ENCODE results near the gene COMT.

Gene COMT

GRCh38 chr22:19989725-19990067, 48.1 kb downstream of the COMT start:
- Histone ChIP-seq H3K79me2 (ENCODE audit: insufficient read depth, low read length) (no peaks in the 10 kb centered on the region), H3K4me1 (ENCODE audit: insufficient read depth, low read length) (no peaks in the 10 kb centered on the region), H3K27me3 (ENCODE audit: insufficient read depth, low read length, poor library complexity) (no peaks in the 10 kb centered on the region), H2AFZ (ENCODE audit: low read depth, low read length) (no peak overlapping the region), H3K4me3 (ENCODE audit: low read depth in 1 of 2, low read length in 2 of 2) (no peak overlapping the region), H3K4me2 (ENCODE audit: insufficient read depth, low read length) (no peak overlapping the region), H3K36me3 (ENCODE audit: insufficient read depth, low read length) (no peaks in the 10 kb centered on the region), H3K9ac (ENCODE audit: low read depth, low read length) (no peak overlapping the region), H3K9me3 (ENCODE audit: insufficient read depth, low read length, severe bottlenecking) (no peaks in the 10 kb centered on the region), H3K27ac (ENCODE audit: low read length) (no peak overlapping the region), H4K20me1 (ENCODE audit: insufficient read depth, low read length) (peaks cover 9% of the 10 kb centered on the region; the same call in 1 of the 2 replicates)
- TF ChIP-seq CTCF (IDR thresholded peaks at IDR 0.05; ENCODE audit: borderline replicate concordance, extremely low read depth, low read length, poor library complexity, severe bottlenecking) = no peak
- TF ChIP-seq EZH2 (IDR thresholded peaks at IDR 0.05; ENCODE audit: borderline replicate concordance, low read depth, low read length, severe bottlenecking) = no peak
- no peak for ATAC-seq (ENCODE audit: insufficient read depth, low read depth)
- DNase-seq = no peak

- no peak for ATAC-seq (ENCODE audit: insufficient read depth, low read depth)
- H3K4me3 ChIP-seq (ENCODE audit: low read depth in 1 of 2, low read length in 2 of 2) = no peak overlapping the region
- no peaks in the 10 kb centered on the region for H3K36me3 ChIP-seq (ENCODE audit: insufficient read depth, low read length)
- H3K9me3 ChIP-seq (ENCODE audit: insufficient read depth, low read length, severe bottlenecking) = no peaks in the 10 kb centered on the region
- DNase-seq = no peak
- H3K4me2 ChIP-seq (ENCODE audit: insufficient read depth, low read length) = no peak overlapping the region
- TF ChIP-seq EZH2 (IDR thresholded peaks at IDR 0.05; ENCODE audit: borderline replicate concordance, low read depth, low read length, severe bottlenecking) (no peak), CTCF (IDR thresholded peaks at IDR 0.05; ENCODE audit: borderline replicate concordance, extremely low read depth, low read length, poor library complexity, severe bottlenecking) (no peak)
- no peak overlapping the region for H3K27ac ChIP-seq (ENCODE audit: low read length)
- no peaks in the 10 kb centered on the region for H3K79me2 ChIP-seq (ENCODE audit: insufficient read depth, low read length)
- no peaks in the 10 kb centered on the region for H3K27me3 ChIP-seq (ENCODE audit: insufficient read depth, low read length, poor library complexity)
- 0 out of 2 replicates have a peak, but pooled peaks cover 6% of the 10 kb centered on the region for H4K20me1 ChIP-seq (ENCODE audit: insufficient read depth, low read length)
- H2AFZ ChIP-seq (ENCODE audit: low read depth, low read length) = no peak overlapping the region
- H3K4me1 ChIP-seq (ENCODE audit: insufficient read depth, low read length) = no peaks in the 10 kb centered on the region
- H3K9ac ChIP-seq (ENCODE audit: low read depth, low read length) = no peak overlapping the region
Measured at GRCh38 chr22:19990188-19990587, 48.6 kb downstream of the COMT start.

GRCh38 chr22:19990609-19991394, 49.2 kb downstream of the COMT start:
- TF ChIP-seq EZH2 (IDR thresholded peaks at IDR 0.05; ENCODE audit: borderline replicate concordance, low read depth, low read length, severe bottlenecking) (no peak), CTCF (IDR thresholded peaks at IDR 0.05; ENCODE audit: borderline replicate concordance, extremely low read depth, low read length, poor library complexity, severe bottlenecking) (no peak)
- Histone ChIP-seq H2AFZ (ENCODE audit: low read depth, low read length) (no peak overlapping the region), H3K27me3 (ENCODE audit: insufficient read depth, low read length, poor library complexity) (no peaks in the 10 kb centered on the region), H3K79me2 (ENCODE audit: insufficient read depth, low read length) (no peaks in the 10 kb centered on the region), H3K27ac (ENCODE audit: low read length) (no peak overlapping the region), H3K4me3 (ENCODE audit: low read depth in 1 of 2, low read length in 2 of 2) (no peak overlapping the region), H4K20me1 (ENCODE audit: insufficient read depth, low read length) (0 out of 2 replicates have a peak, but pooled peaks cover 6% of the 10 kb centered on the region), H3K4me1 (ENCODE audit: insufficient read depth, low read length) (no peaks in the 10 kb centered on the region), H3K4me2 (ENCODE audit: insufficient read depth, low read length) (no peak overlapping the region), H3K9me3 (ENCODE audit: insufficient read depth, low read length, severe bottlenecking) (no peaks in the 10 kb centered on the region), H3K36me3 (ENCODE audit: insufficient read depth, low read length) (no peaks in the 10 kb centered on the region), H3K9ac (ENCODE audit: low read depth, low read length) (no peak overlapping the region)
- ATAC-seq (ENCODE audit: insufficient read depth, low read depth) (no peak), DNase-seq (no peak)

Measured in DND-41 (cell line).